Uterus (tissue), 4 donors: ENCODE measurements around the gene SLC2A13. TPM values are rescaled to one million over a fixed set of nuclear protein-coding genes. Genes with fewer than 3 reads are reported as not detected.

Experiments
- DNase-seq, 2 donors: peaks; one replicate each; pipeline ENCODE4 v3.0.0-alpha.2; 2019 to 2020
- H3K27ac ChIP-seq, 2 donors: fragments of 200-600 bp; sonication (generic); 1 replicate in 1 of 2; 2 replicates in 1 of 2; pipeline ENCODE4 v1.5.1; 2016 to 2018
- H3K27me3 ChIP-seq, 2 donors: fragments of 200-600 bp; sonication (generic); one replicate each; pipeline ENCODE4 v1.5.1; 2018 to 2019; ENCODE audit warnings: control low read depth in 1 of 2
- H3K36me3 ChIP-seq, 2 donors: fragments of 200-600 bp; sonication (generic); one replicate each; pipeline ENCODE4 v1.5.1; 2019; ENCODE audit warnings: control low read depth in 1 of 2
- H3K4me1 ChIP-seq, 2 donors: fragments of 200-600 bp; sonication (generic); one replicate each; pipeline ENCODE4 v1.5.1; 2018 to 2019; ENCODE audit warnings: control low read depth in 1 of 2
- H3K4me3 ChIP-seq, 2 donors: fragments of 200-600 bp; sonication (generic); 1 replicate in 1 of 2; 2 replicates in 1 of 2; pipeline ENCODE4 v1.5.1; 2018 to 2019; ENCODE audit warnings: mild to moderate bottlenecking in 1 of 2
- H3K9me3 ChIP-seq, 2 donors: fragments of 200-600 bp; sonication (generic); one replicate each; pipeline ENCODE4 v1.5.1; 2019; ENCODE audit warnings: control low read depth in 1 of 2
- POLR2A ChIP-seq, 2 donors: fragments of 450-650 bp; IDR thresholded peaks; one replicate each; pipeline ENCODE4 v1.6.1; 2016; ENCODE audit warnings: antibody characterized with exemption in 2 of 2, mild to moderate bottlenecking in 1 of 2, moderate library complexity in 1 of 2
- intact Hi-C: fragments of 100-400 bp; cut with DNase I; formaldehyde crosslinking; loops from one replicate; pipeline ENCODE4 v1.15.1; 2023; ENCODE audit warnings: low total_unique reads
- total RNA-seq, 4 donors: library from RNA; depleted of rRNA in 3 of 4; stranded (reverse); fragments of >200 nt in 3 of 4; gene quantifications; one replicate each; pipeline versions ENCODE4 v1.1.0 to v1.2.4, GENCODE V29; 2014 to 2023
- TF ChIP-seq, protein P1 (sequence below), 4 experiments: fragments of 200-600 bp in 2 of 4; fragments of 450-650 bp in 2 of 4; sonication (generic) in 2 of 4; IDR thresholded peaks; one replicate each; pipeline ENCODE4 v1.5.1; 2016 to 2019; ENCODE audit warnings: antibody characterized with exemption in 4 of 4, mild to moderate bottlenecking in 2 of 4, moderate library complexity in 1 of 4
- donor health status: DM: yes; HTN: yes; CAD: no.

The SLC2A13 gene
- total RNA-seq, 4 donors from 2014 or later = 12.8 to 31.7 (median 15.3) TPM

DNA sequence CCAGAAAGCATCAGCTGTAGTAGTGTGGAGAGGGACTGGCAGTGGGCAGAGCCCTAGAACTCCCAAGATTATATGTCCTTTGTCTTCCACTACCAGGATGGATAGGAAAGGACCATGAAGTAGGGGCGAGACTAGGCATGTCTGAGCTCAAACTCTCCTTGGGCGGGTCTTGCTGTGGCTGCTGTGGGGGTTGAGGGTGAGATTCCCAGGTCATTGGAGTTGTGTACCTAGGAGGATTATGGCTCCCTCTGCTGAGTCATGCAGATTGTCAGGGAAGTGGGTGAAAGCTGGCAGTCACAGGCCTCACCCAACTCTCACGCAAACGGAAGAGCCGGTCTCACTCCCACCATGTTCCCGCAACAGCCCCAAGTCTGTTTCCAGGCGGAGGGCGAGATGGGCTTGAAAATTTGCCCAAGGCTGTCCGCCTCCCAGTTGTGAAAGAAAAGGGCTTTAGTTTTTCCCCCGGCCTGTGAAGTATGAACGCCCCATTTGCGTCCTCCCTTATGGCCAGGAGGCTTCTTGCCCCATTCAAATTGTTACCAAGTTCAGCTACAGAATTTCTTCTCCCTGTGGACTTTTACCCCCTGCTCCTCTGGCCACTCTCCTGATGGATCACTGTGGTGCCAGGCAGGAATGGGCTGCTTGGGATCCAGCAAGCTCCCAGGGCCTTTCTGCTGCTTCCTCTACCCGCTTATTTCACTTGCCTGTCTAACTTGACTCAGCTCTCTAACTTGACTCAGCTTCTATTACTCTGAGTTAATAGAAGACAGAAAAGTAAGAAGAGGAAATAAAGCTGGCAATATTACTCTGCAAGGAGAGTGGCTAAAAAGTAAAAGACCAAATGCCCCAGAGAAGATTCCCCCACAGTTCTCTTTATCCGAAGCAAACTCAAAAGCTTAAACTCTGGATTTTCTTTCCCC lies 159.3 kb downstream of the SLC2A13 start:
- H3K27me3 ChIP-seq = no peaks in the 10 kb centered on the region
- H3K27ac ChIP-seq = no peak overlapping the region
- H3K4me1 ChIP-seq = no peaks in the 10 kb centered on the region
- DNase-seq = no peak
- TF ChIP-seq POLR2A (IDR thresholded peaks at IDR 0.05) = no peak
- TF ChIP-seq, protein P1, sequence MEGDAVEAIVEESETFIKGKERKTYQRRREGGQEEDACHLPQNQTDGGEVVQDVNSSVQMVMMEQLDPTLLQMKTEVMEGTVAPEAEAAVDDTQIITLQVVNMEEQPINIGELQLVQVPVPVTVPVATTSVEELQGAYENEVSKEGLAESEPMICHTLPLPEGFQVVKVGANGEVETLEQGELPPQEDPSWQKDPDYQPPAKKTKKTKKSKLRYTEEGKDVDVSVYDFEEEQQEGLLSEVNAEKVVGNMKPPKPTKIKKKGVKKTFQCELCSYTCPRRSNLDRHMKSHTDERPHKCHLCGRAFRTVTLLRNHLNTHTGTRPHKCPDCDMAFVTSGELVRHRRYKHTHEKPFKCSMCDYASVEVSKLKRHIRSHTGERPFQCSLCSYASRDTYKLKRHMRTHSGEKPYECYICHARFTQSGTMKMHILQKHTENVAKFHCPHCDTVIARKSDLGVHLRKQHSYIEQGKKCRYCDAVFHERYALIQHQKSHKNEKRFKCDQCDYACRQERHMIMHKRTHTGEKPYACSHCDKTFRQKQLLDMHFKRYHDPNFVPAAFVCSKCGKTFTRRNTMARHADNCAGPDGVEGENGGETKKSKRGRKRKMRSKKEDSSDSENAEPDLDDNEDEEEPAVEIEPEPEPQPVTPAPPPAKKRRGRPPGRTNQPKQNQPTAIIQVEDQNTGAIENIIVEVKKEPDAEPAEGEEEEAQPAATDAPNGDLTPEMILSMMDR (IDR thresholded peaks at IDR 0.05) = no peak
- no peaks in the 10 kb centered on the region for H3K36me3 ChIP-seq
- H3K4me3 ChIP-seq = no peak overlapping the region
- intact Hi-C loops = no loop called here
- H3K9me3 ChIP-seq = no peaks in the 10 kb centered on the region

DNA sequence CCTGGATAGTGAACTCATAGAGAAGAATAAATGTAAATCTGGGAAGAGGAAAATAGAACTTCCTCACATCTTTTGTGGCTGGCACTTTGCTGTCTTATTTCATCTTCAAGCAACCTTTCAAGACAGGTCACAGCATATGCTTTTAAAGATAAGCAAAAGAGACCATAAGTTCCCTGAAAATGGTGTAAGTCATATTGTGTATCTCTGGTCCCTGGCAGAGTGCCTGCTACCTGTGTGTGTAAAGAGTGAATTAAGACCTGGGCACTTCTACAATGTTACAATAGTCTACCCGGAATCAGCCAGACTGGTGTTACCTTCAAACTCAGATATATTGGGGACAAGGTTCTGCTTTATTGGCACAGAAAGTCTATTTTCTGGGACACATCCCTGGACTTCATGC lies 168.8 kb downstream of the SLC2A13 start:
- no peak overlapping the region for H3K4me3 ChIP-seq
- no peaks in the 10 kb centered on the region for H3K9me3 ChIP-seq
- DNase-seq = no peak
- no peak overlapping the region for H3K27ac ChIP-seq
- intact Hi-C loops = no loop called here
- H3K27me3 ChIP-seq = no peaks in the 10 kb centered on the region
- no peaks in the 10 kb centered on the region for H3K36me3 ChIP-seq
- no peaks in the 10 kb centered on the region for H3K4me1 ChIP-seq
- TF ChIP-seq, protein P1 (IDR thresholded peaks at IDR 0.05) = no peak
- TF ChIP-seq POLR2A (IDR thresholded peaks at IDR 0.05) = no peak

DNA sequence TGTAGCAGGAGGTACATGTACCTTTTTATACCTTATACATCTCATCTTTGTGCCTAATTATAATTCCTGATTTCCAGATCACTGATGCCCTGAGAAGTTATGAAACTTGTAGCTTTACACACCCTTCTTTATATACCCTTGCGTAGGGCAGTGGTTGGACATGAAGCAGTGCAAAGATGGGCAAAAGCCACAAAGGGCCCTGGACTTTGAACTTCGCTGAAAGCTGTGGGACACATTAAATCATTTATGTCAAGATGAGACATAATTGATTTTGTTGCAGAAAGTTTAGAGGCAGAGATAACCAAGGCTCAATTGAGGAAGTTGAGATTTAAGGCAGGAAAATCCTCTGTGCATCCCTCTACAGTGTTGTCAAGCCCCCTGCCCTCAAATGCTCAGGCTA lies 170.0 kb downstream of the SLC2A13 start:
- Histone ChIP-seq H3K4me3 (no peak overlapping the region), H3K4me1 (no peaks in the 10 kb centered on the region), H3K27ac (peak overlapping the region in 1 of 2 donors; percentile 5), H3K27me3 (no peaks in the 10 kb centered on the region), H3K36me3 (no peaks in the 10 kb centered on the region), H3K9me3 (no peaks in the 10 kb centered on the region)
- no peak for TF ChIP-seq POLR2A (IDR thresholded peaks at IDR 0.05)
- TF ChIP-seq, protein P1 (IDR thresholded peaks at IDR 0.05) = no peak
- intact Hi-C loops = no loop called here
- no peak for DNase-seq

DNA sequence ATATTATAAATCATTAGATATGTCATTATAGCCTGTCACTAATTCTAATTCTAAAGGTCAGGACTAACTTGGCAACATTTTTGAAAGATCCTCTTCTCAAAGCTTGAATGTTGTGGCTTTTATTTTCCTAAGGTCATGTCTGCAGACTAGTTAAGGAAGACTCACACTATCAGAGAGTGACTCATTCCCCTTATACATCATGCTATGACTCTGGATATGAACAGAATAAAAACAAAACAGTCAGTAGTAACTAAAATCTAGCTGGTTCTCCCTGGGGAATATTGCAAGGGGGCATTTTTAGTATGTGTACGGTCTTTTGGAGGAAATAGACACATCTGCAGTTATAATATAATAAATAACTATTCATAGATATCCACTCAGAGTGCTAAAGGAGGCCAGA lies 170.6 kb downstream of the SLC2A13 start:
- Histone ChIP-seq H3K36me3 (no peaks in the 10 kb centered on the region), H3K9me3 (no peaks in the 10 kb centered on the region), H3K27me3 (no peaks in the 10 kb centered on the region), H3K4me1 (no peaks in the 10 kb centered on the region), H3K27ac (peak overlapping the region in 1 of 2 donors; percentile 5), H3K4me3 (no peak overlapping the region)
- no peak for TF ChIP-seq POLR2A (IDR thresholded peaks at IDR 0.05)
- TF ChIP-seq, protein P1 (IDR thresholded peaks at IDR 0.05) = no peak
- intact Hi-C loops = no loop called here
- DNase-seq = no peak

DNA sequence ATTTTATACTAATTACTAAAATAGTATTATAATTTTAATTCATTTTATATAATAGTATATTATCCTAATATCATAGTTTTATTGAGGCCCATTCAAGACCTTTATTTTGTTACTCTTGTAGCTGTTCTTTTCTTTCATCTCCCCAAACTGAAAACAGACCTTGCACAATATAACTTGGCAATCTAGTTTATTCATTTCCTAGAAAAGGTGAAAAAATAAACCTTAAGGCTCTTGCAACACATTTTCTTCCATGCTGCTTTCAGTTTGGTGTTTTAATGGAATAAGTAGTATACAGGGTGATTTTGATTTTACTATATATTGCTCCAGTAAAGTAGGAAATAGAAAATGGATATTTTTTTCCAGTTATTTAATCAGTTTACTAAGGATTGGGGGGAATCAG lies 174.0 kb downstream of the SLC2A13 start:
- Histone ChIP-seq H3K27ac (no peak overlapping the region), H3K4me3 (no peak overlapping the region), H3K36me3 (no peaks in the 10 kb centered on the region), H3K4me1 (peaks cover 0 to 6% of the 10 kb centered on the region in 2 donors), H3K9me3 (no peaks in the 10 kb centered on the region), H3K27me3 (no peaks in the 10 kb centered on the region)
- intact Hi-C loops = no loop called here
- no peak for TF ChIP-seq POLR2A (IDR thresholded peaks at IDR 0.05)
- TF ChIP-seq, protein P1 (IDR thresholded peaks at IDR 0.05) = no peak
- DNase-seq = no peak
